ENCODE measurements around the gene ZNF764. TPM values are rescaled to one million over a fixed set of nuclear protein-coding genes. Genes with fewer than 3 reads are reported as not detected.

Gene ZNF764
- total and polyA plus RNA-seq, 9 of the 15 experiments (the other 6 are each of a cell fraction or from before 2014, with no cell fraction given) = 0.69 to 10.1 (median 4.1) TPM

GRCh38 chr16:30534368-30535105 is 23.6 kb downstream of the ZNF764 start, which contains the start of gene ZNF747 (continued):
- TF ChIP-seq ELF1 (tag; IDR thresholded peaks at IDR 0.05) (peak; percentile 97), ZBTB2 (IDR thresholded peaks at IDR 0.05) (peak; percentile 94), SUPT5H (IDR thresholded peaks at IDR 0.05) (no peak), ZBTB43 (CRISPR knock-in tag; IDR thresholded peaks at IDR 0.05) (0 out of 2 replicates have a peak, but pooled peaks have one; percentile 56), HMGXB4 (CRISPR knock-in tag; IDR thresholded peaks at IDR 0.05) (peak; percentile 39; the same call in 1 of the 2 replicates), SREBF1 (IDR thresholded peaks at IDR 0.05; ENCODE audit: borderline replicate concordance, low read depth, low read length) (no peak), MTA1 (IDR thresholded peaks at IDR 0.05; ENCODE audit: borderline replicate concordance) (peak; percentile 83), RBM22 (IDR thresholded peaks at IDR 0.05; ENCODE audit: low read depth, low read length, poor library complexity, severe bottlenecking) (peak; percentile 67), NFRKB (IDR thresholded peaks at IDR 0.05; ENCODE audit: low read depth) (0 out of 2 replicates have a peak, but pooled peaks have one; percentile 76), ELF2 (CRISPR knock-in tag; IDR thresholded peaks at IDR 0.05) (peak; percentile 99), PCBP1 (IDR thresholded peaks at IDR 0.05; ENCODE audit: low read depth, low read length, poor library complexity, severe bottlenecking) (peak; percentile 72), ZNF780A (CRISPR knock-in tag; IDR thresholded peaks at IDR 0.05) (no peak), FOXP4 (CRISPR knock-in tag; IDR thresholded peaks at IDR 0.05; ENCODE audit: borderline replicate concordance) (peak; percentile 59; the same call in 1 of the 2 replicates), EGR1 (conservative IDR thresholded peaks at IDR 0.05) (peak; percentile 89), MAZ (CRISPR knock-in tag; conservative IDR thresholded peaks at IDR 0.05 in 1 of 2, IDR thresholded peaks at IDR 0.05 in 1 of 2) (peak in 1 of 2 experiments; percentile 70; a peak in 1 of 4 replicates), HCFC1 (IDR thresholded peaks at IDR 0.05; ENCODE audit: low read depth, low read length) (peak; percentile 91)

All from K562 (cell line).